HCT116 (cell line): ENCODE measurements around the gene UMODL1. TPM values are rescaled to one million over a fixed set of nuclear protein-coding genes. Genes with fewer than 3 reads are reported as not detected.

Experiments used
- ATAC-seq: fragments of 200-7000 bp; cut with Tn5 transposase; 2 replicates; pipeline ENCODE4 v1.9.1; 2020; ENCODE audit warnings: mild to moderate bottlenecking, moderate library complexity
- BruUV-seq: library from RNA; stranded (reverse); fragments of 400-500 nt; replicated peaks from 2 replicates; lab custom pipeline; 2021; lab: Mats Ljungman, UMichigan
- CTCF ChIA-PET: fragments of 300-600 bp; sonication (Branson Sonifier 250); formaldehyde crosslinking; loops from one replicate; lab custom pipeline; 2021; ENCODE audit warnings: antibody characterized with exemption; lab: Charles Lee
- POLR2A ChIA-PET: fragments of 300-600, 350-600 bp; sonication (Branson Sonifier 250); formaldehyde crosslinking; loops from one replicate; lab custom pipeline; 2021; ENCODE audit warnings: antibody characterized with exemption; lab: Charles Lee
- RAD21 ChIA-PET, 2 experiments: fragments of 300-600 bp; sonication (Branson Sonifier 250); formaldehyde crosslinking; loops; one replicate each; lab custom pipeline; 2023; ENCODE audit warnings: low total read pairs in 2 of 2; ENCODE audit not compliant: uncharacterized antibody in 2 of 2, unreplicated experiment in 2 of 2, low non-redundant PET in 1 of 2; lab: Charles Lee
- DNase-seq: peaks from one replicate; pipeline ENCODE4 v3.0.0-alpha.2; 2010; ENCODE audit warnings: low read depth, low spot score
- H2AFZ ChIP-seq: fragments of 200-600 bp; shearing (Covaris generic), sonication (generic); 2 replicates; pipeline ENCODE4 v1.6.1; 2017; ENCODE audit warnings: low read depth, mixed run types, mixed read lengths, antibody characterized with exemption, low read length; ENCODE audit not compliant: poor library complexity, severe bottlenecking
- H3K27ac ChIP-seq: 2 replicates; pipeline ENCODE4 v1.5.1; 2012; ENCODE audit warnings: low read depth, low read length
- H3K27me3 ChIP-seq: fragments of 200-600 bp; sonication (generic); 2 replicates; pipeline ENCODE4 v1.6.1; 2016; ENCODE audit warnings: mixed run types, low read length, mixed read lengths; ENCODE audit not compliant: insufficient read depth
- H3K36me3 ChIP-seq, 2 experiments: fragments of 200-500 bp in 1 of 2; fragments of 200-600 bp in 1 of 2; sonication (Bioruptor generic) in 1 of 2; sonication (generic) in 1 of 2; 2 replicates each; pipeline versions ENCODE4 v1.5.1 to v1.6.1; 2014 to 2016; ENCODE audit warnings: low read length in 2 of 2, inconsistent platforms in 1 of 2, mixed read lengths in 1 of 2, mixed run types in 1 of 2; ENCODE audit not compliant: insufficient read depth in 2 of 2, control insufficient read depth in 1 of 2
- H3K4me1 ChIP-seq, 2 experiments: fragments of 200-600 bp in 1 of 2; sonication (generic) in 1 of 2; 2 replicates each; pipeline versions ENCODE4 v1.5.1 to v1.6.1; 2012 to 2017; ENCODE audit warnings: low read length in 2 of 2, inconsistent platforms in 1 of 2, mild to moderate bottlenecking in 1 of 2, mixed read lengths in 1 of 2, mixed run types in 1 of 2, moderate library complexity in 1 of 2; ENCODE audit not compliant: insufficient read depth in 2 of 2, control insufficient read depth in 1 of 2
- H3K4me2 ChIP-seq: fragments of 200-600 bp; sonication (generic); 2 replicates; pipeline ENCODE4 v1.6.1; 2017; ENCODE audit warnings: mixed run types, low read length, mixed read lengths
- H3K4me3 ChIP-seq, 2 experiments: fragments of 200-600 bp in 1 of 2; sonication (generic) in 1 of 2; replicated peaks in 1 of 2; 2 replicates each; pipeline ENCODE4 v1.5.1; 2011 to 2016; ENCODE audit warnings: low read length in 2 of 2, control low read depth in 1 of 2, low read depth in 1 of 2, mild to moderate bottlenecking in 1 of 2, mixed read lengths in 1 of 2, mixed run types in 1 of 2
- H3K79me2 ChIP-seq: fragments of 200-600 bp; sonication (generic); 2 replicates; pipeline ENCODE4 v1.6.1; 2017; ENCODE audit warnings: mild to moderate bottlenecking, mixed run types, low read length, moderate library complexity, mixed read lengths; ENCODE audit not compliant: insufficient read depth
- H3K9ac ChIP-seq: fragments of 200-600 bp; sonication (generic); 2 replicates; pipeline ENCODE4 v1.6.1; 2016; ENCODE audit warnings: low read length, mixed read lengths
- H3K9me2 ChIP-seq: fragments of 200-600 bp; sonication (generic), shearing (Covaris generic); 2 replicates; pipeline ENCODE4 v1.6.1; 2017; ENCODE audit warnings: mixed run types, mild to moderate bottlenecking, moderate library complexity; ENCODE audit not compliant: insufficient read depth
- H3K9me3 ChIP-seq, 2 experiments: fragments of 200-500 bp in 1 of 2; fragments of 200-600 bp in 1 of 2; sonication (Bioruptor generic) in 1 of 2; sonication (generic) in 1 of 2; 2 replicates each; pipeline ENCODE4 v1.6.1; 2014 to 2017; ENCODE audit warnings: low read length in 2 of 2, mixed read lengths in 2 of 2, inconsistent platforms in 1 of 2, low read depth in 1 of 2, mild to moderate bottlenecking in 1 of 2, mixed run types in 1 of 2, moderate library complexity in 1 of 2; ENCODE audit not compliant: control insufficient read depth in 1 of 2, insufficient read depth in 1 of 2
- H4K20me1 ChIP-seq: fragments of 200-600 bp; sonication (generic), shearing (Covaris generic); 2 replicates; pipeline ENCODE4 v1.6.1; 2017; ENCODE audit warnings: mixed run types, mild to moderate bottlenecking, moderate library complexity; ENCODE audit not compliant: insufficient read depth
- ATF3 ChIP-seq: IDR thresholded peaks from 2 replicates; pipeline ENCODE4 v1.6.1; 2012
- CBX3 ChIP-seq: IDR thresholded peaks from 2 replicates; pipeline ENCODE4 v1.6.1; 2012; ENCODE audit warnings: low read depth
- CEBPB ChIP-seq: IDR thresholded peaks from 2 replicates; pipeline ENCODE4 v1.6.1; 2012; ENCODE audit warnings: low read depth
- CTCF ChIP-seq, 3 experiments: fragments of 200-600 bp in 1 of 3; sonication (generic) in 1 of 3; IDR thresholded peaks in 2 of 3; conservative IDR thresholded peaks in 1 of 3; 2 replicates each; pipeline ENCODE4 v1.5.1; 2012 to 2017; ENCODE audit warnings: low read depth in 2 of 3, low read length in 2 of 3, antibody characterized with exemption in 1 of 3, borderline replicate concordance in 1 of 3, control low read depth in 1 of 3, mild to moderate bottlenecking in 1 of 3, mixed read lengths in 1 of 3, mixed run types in 1 of 3, moderate library complexity in 1 of 3; ENCODE audit not compliant: insufficient read depth in 1 of 3
- FOSL1 ChIP-seq: IDR thresholded peaks from 2 replicates; pipeline ENCODE4 v1.6.1; 2012; ENCODE audit warnings: low read depth
- JUND ChIP-seq: IDR thresholded peaks from 2 replicates; pipeline ENCODE4 v1.6.1; 2012
- RAD21 ChIP-seq: IDR thresholded peaks from 2 replicates; pipeline ENCODE4 v1.6.1; 2012; ENCODE audit warnings: low read depth, mild to moderate bottlenecking
- SIN3A ChIP-seq: IDR thresholded peaks from 2 replicates; pipeline ENCODE4 v1.6.1; 2012; ENCODE audit warnings: low read depth
- SP1 ChIP-seq: IDR thresholded peaks from 2 replicates; pipeline ENCODE4 v1.6.1; 2012; ENCODE audit warnings: low read depth
- ZBTB33 ChIP-seq: IDR thresholded peaks from 2 replicates; pipeline ENCODE4 v1.6.1; 2011; ENCODE audit warnings: mild to moderate bottlenecking, low read length, moderate library complexity; ENCODE audit not compliant: insufficient replicate concordance; ENCODE audit errors: extremely low read depth
- ZFX ChIP-seq: fragments of 450-650 bp; IDR thresholded peaks from 2 replicates; pipeline ENCODE4 v1.6.1; 2017
- ZNF274 ChIP-seq: fragments of 200-500 bp; sonication (Bioruptor generic); IDR thresholded peaks from 2 replicates; pipeline ENCODE4 v1.6.1; 2014; ENCODE audit warnings: mild to moderate bottlenecking, low read depth, low read length, inconsistent platforms
- intact Hi-C: fragments of 100-400 bp; cut with micrococcal nuclease; formaldehyde crosslinking; loops from 2 replicates; pipeline ENCODE4 v1.10.0; 2022
- total RNA-seq: library from RNA; stranded (reverse); gene quantifications from one replicate; pipeline ENCODE4 v1.2.1, GENCODE V29; 2021; ENCODE audit not compliant: unreplicated experiment

The UMODL1 gene
- total RNA-seq, 1 experiment from 2014 or later, result not detected

- H3K9me3 ChIP-seq, result no peaks in the 10 kb centered on the region
- TF ChIP-seq RAD21 (no peak), JUND (no peak), FOSL1 (no peak), ATF3 (no peak), ZBTB33 (no peak), ZNF274 (no peak), SP1 (no peak), CBX3 (no peak), CEBPB (no peak), SIN3A (no peak), CTCF (IDR thresholded peaks at IDR 0.05 in 2 of 3, conservative IDR thresholded peaks at IDR 0.05 in 1 of 3; ENCODE audit: borderline replicate concordance in 1 of 3, insufficient read depth in 1 of 3, low read depth in 2 of 3, low read length in 2 of 3) (no peak), ZFX (no peak)
- intact Hi-C loops, result no loop called here
Measured at GRCh38 chr21:42079939-42080787, 9.0 kb downstream of the UMODL1 start.

More at GRCh38 chr21:42079939-42080787, 9.0 kb downstream of the UMODL1 start:
- H3K27ac ChIP-seq, result no peak overlapping the region
- ATAC-seq, result no peak
- no peak overlapping the region for H3K4me3 ChIP-seq
- H3K9me2 ChIP-seq, result no peaks in the 10 kb centered on the region
- H3K27me3 ChIP-seq, result no peaks in the 10 kb centered on the region
- H3K36me3 ChIP-seq, result no peaks in the 10 kb centered on the region
- no TSS peak for BruUV-seq
- POLR2A ChIA-PET, result no interaction called here
- RAD21 ChIA-PET, result no interaction called here
- no peaks in the 10 kb centered on the region for H4K20me1 ChIP-seq
- H2AFZ ChIP-seq, result no peak overlapping the region
- CTCF ChIA-PET, result no interaction called here
- no peak overlapping the region for H3K9ac ChIP-seq
- no peaks in the 10 kb centered on the region for H3K79me2 ChIP-seq
- no peaks in the 10 kb centered on the region; a peak in 1 of 4 replicates for H3K4me1 ChIP-seq
- no peak overlapping the region for H3K4me2 ChIP-seq
- DNase-seq, result no peak
